ENCODE data around the gene SUGCT.

DNA sequence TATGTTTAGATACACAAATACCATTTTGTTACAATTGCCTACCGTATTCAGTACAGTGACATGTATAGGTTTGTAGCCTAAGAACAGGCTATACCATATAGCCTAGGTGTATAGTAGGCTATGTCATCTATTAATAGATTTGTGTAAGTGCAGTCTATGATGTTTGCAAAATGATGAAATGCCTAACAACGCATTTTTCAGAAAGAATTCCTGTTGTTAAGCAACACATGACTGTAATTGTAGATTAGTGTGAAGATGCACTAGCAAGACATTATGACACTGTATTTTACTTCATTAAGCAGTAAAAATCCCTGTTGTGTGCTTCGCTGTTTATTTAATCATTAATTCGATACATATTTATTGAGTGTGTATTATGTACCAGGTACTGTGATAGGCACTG is 446.0 kb downstream of the SUGCT start:
- TF ChIP-seq, protein P1, sequence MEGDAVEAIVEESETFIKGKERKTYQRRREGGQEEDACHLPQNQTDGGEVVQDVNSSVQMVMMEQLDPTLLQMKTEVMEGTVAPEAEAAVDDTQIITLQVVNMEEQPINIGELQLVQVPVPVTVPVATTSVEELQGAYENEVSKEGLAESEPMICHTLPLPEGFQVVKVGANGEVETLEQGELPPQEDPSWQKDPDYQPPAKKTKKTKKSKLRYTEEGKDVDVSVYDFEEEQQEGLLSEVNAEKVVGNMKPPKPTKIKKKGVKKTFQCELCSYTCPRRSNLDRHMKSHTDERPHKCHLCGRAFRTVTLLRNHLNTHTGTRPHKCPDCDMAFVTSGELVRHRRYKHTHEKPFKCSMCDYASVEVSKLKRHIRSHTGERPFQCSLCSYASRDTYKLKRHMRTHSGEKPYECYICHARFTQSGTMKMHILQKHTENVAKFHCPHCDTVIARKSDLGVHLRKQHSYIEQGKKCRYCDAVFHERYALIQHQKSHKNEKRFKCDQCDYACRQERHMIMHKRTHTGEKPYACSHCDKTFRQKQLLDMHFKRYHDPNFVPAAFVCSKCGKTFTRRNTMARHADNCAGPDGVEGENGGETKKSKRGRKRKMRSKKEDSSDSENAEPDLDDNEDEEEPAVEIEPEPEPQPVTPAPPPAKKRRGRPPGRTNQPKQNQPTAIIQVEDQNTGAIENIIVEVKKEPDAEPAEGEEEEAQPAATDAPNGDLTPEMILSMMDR (IDR thresholded peaks at IDR 0.05) = no peak
- no peak for TF ChIP-seq POLR2AphosphoS5 (IDR thresholded peaks at IDR 0.05)

All from stomach (tissue), 4 donors.